Prostate gland (tissue), 2 donors: ENCODE data around the gene SOWAHB.

ENCODE experiments used
- CTCF ChIP-seq, 4 experiments: fragments of 200-600 bp in 2 of 4; fragments of 450-650 bp in 2 of 4; sonication (generic) in 2 of 4; IDR thresholded peaks; 1 replicate in 3 of 4; 2 replicates in 1 of 4; pipeline ENCODE4 v1.5.1; 2016 to 2019; ENCODE audit warnings: antibody characterized with exemption in 4 of 4, mild to moderate bottlenecking in 2 of 4, moderate library complexity in 2 of 4
- POLR2AphosphoS5 ChIP-seq: sonication (generic); formaldehyde crosslinking; IDR thresholded peaks from one replicate; pipeline ENCODE4 v1.6.1; 2017; ENCODE audit warnings: antibody characterized with exemption

- TF ChIP-seq CTCF (IDR thresholded peaks at IDR 0.05) (no peak), POLR2AphosphoS5 (no peak)
Measured at GRCh38 chr4:76939184-76939583, 41.2 kb upstream of the SOWAHB start.
